Psoas muscle (tissue), 8 donors: Measurements from ENCODE around the gene INSYN2B. TPM values are rescaled to one million over a fixed set of nuclear protein-coding genes. Genes with fewer than 3 reads are reported as not detected.

Experiments
- ATAC-seq, 4 donors: fragments of 200-7000 bp; cut with Tn5 transposase; one replicate each; pipeline ENCODE4 v1.9.1; 2020; ENCODE audit warnings: moderate library complexity in 3 of 4, mild to moderate bottlenecking in 2 of 4
- DNase-seq, 2 donors: peaks; one replicate each; pipeline ENCODE4 v3.0.0-alpha.2; 2020
- H3K27ac ChIP-seq: fragments of 200-600 bp; one replicate; pipeline ENCODE4 v1.8.0; 2022
- H3K27me3 ChIP-seq, 3 donors: fragments of 200-600 bp in 1 of 3; one replicate each; pipeline versions ENCODE4 v1.6.1 to v1.8.0; 2013 to 2022; ENCODE audit warnings: low read length in 2 of 3, mild to moderate bottlenecking in 2 of 3, moderate library complexity in 1 of 3; ENCODE audit not compliant: insufficient read depth in 3 of 3
- H3K36me3 ChIP-seq, 2 donors: fragments of 200-600 bp in 1 of 2; one replicate each; pipeline versions ENCODE4 v1.6.1 to v1.8.0; 2013 to 2022; ENCODE audit warnings: low read depth in 1 of 2, mild to moderate bottlenecking in 1 of 2, moderate library complexity in 1 of 2; ENCODE audit not compliant: insufficient read depth in 1 of 2
- H3K4me1 ChIP-seq: fragments of 200-600 bp; one replicate; pipeline ENCODE4 v1.8.0; 2022
- H3K4me3 ChIP-seq: fragments of 200-600 bp; one replicate; pipeline ENCODE4 v1.8.0; 2022; ENCODE audit warnings: mild to moderate bottlenecking
- H3K9me3 ChIP-seq: fragments of 200-600 bp; one replicate; pipeline ENCODE4 v1.8.0; 2022
- WGBS, 3 donors: extraction: QIAGEN DNeasy Blood & Tissue Kit; methylation state at CpG; one replicate each; pipeline versions ENCODE4 v1.1.6 to v1.1.7; 2013; 5-methylcytosine and 5-hydroxymethylcytosine counted together
- intact Hi-C, 2 donors: fragments of 100-400 bp; cut with DNase I; formaldehyde crosslinking; loops; one replicate each; pipeline versions ENCODE4 v1.11.0 to v1.14.2; 2022
- polyA plus RNA-seq, 3 donors: library from polyadenylated mRNA; stranded (reverse); fragments of 200-250 nt; gene quantifications; one replicate each; pipeline ENCODE4 v1.2.3, GENCODE V29; 2013
- total RNA-seq, 4 donors: library from RNA; stranded (reverse); fragmentation: NEBNext Ultra II Directional in 2 of 4; extraction: Animal tissue kit (Norgen Biotek cat#: 25700) in 2 of 4; gene quantifications; one replicate each; pipeline versions ENCODE4 v1.2.1 to v1.2.4, GENCODE V29; 2021 to 2023
- TF ChIP-seq, protein P1 (sequence below): fragments of 200-600 bp; IDR thresholded peaks from one replicate; pipeline ENCODE4 v1.8.0; 2022; ENCODE audit warnings: antibody characterized with exemption
- donor health status: healthy with polysubstance abuse.
- donor health status: DM: no; HTN: no; CAD: no; lungs with moderate emphysema.
- donor health status: Bipolar disorder and iron deficiency.
- donor health status: healthy.
- donor health status: DM: yes; HTN: yes; CAD: no.
- donor health status: DM: no; HTN: no; CAD: no.
- donor health status: DM: no; HTN: no; CAD: no.
- donor health status: DM: yes; HTN: yes; CAD: no.

Gene INSYN2B
- total and polyA plus RNA-seq, 7 donors = 0.01 TPM; not detected in 6

DNA sequence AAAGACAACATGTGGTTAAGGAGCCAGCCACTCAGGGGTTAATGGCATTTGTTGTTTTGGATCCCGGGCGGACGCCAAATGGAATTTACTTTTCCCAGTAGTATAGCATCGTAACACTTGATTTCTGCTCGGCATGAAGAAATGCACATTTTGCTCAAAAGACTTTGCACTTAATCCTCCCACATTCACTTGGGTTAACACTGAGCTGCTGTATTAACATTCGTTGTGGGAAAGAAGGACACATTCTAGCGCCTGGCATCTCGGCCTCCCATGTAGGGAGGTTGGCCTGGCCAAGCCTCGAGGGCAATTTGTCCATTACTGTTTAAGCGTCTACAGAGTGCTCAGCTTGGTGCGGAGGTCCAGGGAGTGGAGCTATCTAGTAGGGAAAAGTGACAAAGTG lies 32.3 kb upstream of the INSYN2B start:
- DNase-seq = no peak
- Histone ChIP-seq H3K36me3 (no peaks in the 10 kb centered on the region), H3K4me3 (no peak overlapping the region), H3K27me3 (no peaks in the 10 kb centered on the region), H3K4me1 (no peaks in the 10 kb centered on the region), H3K27ac (no peak overlapping the region), H3K9me3 (no peaks in the 10 kb centered on the region)
- intact Hi-C loops = no loop called here
- TF ChIP-seq, protein P1, sequence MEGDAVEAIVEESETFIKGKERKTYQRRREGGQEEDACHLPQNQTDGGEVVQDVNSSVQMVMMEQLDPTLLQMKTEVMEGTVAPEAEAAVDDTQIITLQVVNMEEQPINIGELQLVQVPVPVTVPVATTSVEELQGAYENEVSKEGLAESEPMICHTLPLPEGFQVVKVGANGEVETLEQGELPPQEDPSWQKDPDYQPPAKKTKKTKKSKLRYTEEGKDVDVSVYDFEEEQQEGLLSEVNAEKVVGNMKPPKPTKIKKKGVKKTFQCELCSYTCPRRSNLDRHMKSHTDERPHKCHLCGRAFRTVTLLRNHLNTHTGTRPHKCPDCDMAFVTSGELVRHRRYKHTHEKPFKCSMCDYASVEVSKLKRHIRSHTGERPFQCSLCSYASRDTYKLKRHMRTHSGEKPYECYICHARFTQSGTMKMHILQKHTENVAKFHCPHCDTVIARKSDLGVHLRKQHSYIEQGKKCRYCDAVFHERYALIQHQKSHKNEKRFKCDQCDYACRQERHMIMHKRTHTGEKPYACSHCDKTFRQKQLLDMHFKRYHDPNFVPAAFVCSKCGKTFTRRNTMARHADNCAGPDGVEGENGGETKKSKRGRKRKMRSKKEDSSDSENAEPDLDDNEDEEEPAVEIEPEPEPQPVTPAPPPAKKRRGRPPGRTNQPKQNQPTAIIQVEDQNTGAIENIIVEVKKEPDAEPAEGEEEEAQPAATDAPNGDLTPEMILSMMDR = no peak
- 19 to 25% (median 22%) methylated on average over 11 of the region's 11 CpGs for WGBS, 3 donors
- no peak for ATAC-seq

DNA sequence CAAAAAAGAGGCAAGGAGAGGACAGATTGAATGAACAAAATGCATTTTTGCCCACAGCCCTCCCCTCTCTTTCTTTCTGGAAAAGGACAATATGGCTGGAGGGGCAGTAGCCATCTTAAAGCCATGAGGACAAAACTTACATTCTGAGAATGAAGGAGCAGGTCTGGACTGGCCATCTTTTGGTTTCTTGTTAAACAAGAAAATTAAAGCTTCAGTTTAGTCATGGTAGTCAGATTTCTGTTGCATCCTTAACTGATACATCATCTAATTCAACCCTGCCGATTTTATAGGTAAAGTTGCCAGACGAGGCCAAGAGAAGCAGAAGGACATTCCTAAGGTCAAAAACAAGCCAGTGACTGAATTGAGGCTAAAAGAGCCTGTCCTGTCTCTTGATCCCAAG lies 31.5 kb upstream of the INSYN2B start:
- Histone ChIP-seq H3K36me3 (no peaks in the 10 kb centered on the region), H3K27me3 (no peaks in the 10 kb centered on the region), H3K4me3 (no peak overlapping the region), H3K27ac (no peak overlapping the region), H3K4me1 (no peaks in the 10 kb centered on the region), H3K9me3 (no peaks in the 10 kb centered on the region)
- intact Hi-C loops = no loop called here
- ATAC-seq (no peak), DNase-seq (no peak)
- TF ChIP-seq, protein P1 = no peak
- WGBS, 3 donors = 59 to 68% (median 63%) methylated on average over 2 of the region's 2 CpGs

DNA sequence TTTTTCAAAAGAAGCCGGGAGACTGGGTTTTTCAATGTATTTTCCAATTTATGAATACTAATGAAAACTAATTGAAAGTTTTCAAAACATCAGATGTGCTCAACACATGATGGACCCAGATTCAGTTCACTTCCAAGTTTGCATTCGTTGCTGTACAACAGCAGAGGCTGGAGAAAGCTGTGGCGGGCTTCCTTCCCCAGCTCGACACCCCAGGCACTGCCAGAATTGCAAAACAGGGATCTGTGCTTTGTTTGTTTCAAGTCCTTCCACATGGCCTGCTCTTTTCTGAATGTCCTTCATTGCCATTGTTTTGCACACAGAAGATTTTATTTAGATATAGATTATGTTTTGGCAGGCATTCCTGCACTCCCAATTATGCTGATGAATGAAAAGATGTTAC lies 30.3 kb upstream of the INSYN2B start:
- ATAC-seq = no peak

DNA sequence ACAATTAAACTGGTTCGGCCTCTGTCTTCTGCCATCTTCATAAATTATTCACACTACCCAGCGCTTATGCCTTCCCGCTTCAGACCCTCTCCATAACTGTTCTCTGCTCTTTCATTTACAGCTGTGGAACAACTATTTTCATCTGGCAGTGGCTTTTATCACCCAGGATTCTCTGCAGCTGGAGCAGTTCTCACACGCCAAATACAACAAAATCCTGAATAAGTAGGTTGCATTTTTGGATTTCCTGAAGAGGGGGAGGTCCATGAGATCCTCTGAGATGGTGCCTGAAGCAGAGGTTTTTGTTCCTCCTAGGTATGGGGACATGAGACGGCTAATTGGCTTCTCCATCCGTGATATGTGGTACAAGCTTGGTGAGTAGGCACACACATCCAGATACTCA lies 28.1 kb upstream of the INSYN2B start:
- TF ChIP-seq, protein P1 = no peak
- ATAC-seq = no peak
- intact Hi-C loops = no loop called here

More for the DNA sequence above, 30.3 kb upstream of the INSYN2B start:
- intact Hi-C loops = no loop called here
- 67 to 82% (median 72%) methylated on average over 4 of the region's 4 CpGs for WGBS, 3 donors
- Histone ChIP-seq H3K9me3 (no peaks in the 10 kb centered on the region), H3K36me3 (no peaks in the 10 kb centered on the region), H3K4me1 (no peaks in the 10 kb centered on the region), H3K4me3 (no peak overlapping the region), H3K27me3 (no peaks in the 10 kb centered on the region), H3K27ac (no peak overlapping the region)
- TF ChIP-seq, protein P1 = no peak
- DNase-seq = no peak

DNA sequence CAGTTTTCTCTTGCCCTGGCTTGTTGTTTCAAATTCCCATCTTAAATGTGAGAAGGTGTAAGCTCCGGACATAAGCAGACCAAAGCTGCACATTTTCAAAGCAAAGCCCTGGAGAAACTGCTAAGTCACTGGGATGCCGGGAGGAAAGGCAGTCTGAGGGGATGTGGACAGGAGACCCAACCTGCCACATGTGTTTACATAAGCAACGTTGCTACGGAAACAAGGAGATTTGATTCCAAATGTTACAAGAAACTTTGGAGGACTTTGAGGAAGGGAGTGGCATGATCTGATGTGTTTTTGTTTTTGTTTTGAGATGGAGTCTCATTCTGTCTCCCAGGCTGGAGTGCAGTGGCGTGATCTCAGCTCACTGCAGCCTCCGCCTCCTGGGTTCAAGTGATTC lies 25.7 kb upstream of the INSYN2B start:
- H3K27ac ChIP-seq = no peak overlapping the region
- DNase-seq = no peak
- intact Hi-C loops = no loop called here
- no peaks in the 10 kb centered on the region for H3K9me3 ChIP-seq
- H3K4me1 ChIP-seq = no peaks in the 10 kb centered on the region
- H3K4me3 ChIP-seq = no peak overlapping the region
- WGBS, 3 donors = 44 to 61% (median 56%) methylated on average over 6 of the region's 6 CpGs
- no peak for ATAC-seq
- H3K36me3 ChIP-seq = no peaks in the 10 kb centered on the region
- H3K27me3 ChIP-seq = no peaks in the 10 kb centered on the region
- TF ChIP-seq, protein P1 = no peak

More for the DNA sequence above, 28.1 kb upstream of the INSYN2B start:
- Histone ChIP-seq H3K4me1 (no peaks in the 10 kb centered on the region), H3K9me3 (no peaks in the 10 kb centered on the region), H3K36me3 (no peaks in the 10 kb centered on the region), H3K27ac (no peak overlapping the region), H3K27me3 (no peaks in the 10 kb centered on the region), H3K4me3 (no peak overlapping the region)
- no peak for DNase-seq
- WGBS, 3 donors = 30 to 52% (median 44%) methylated on average over 6 of the region's 6 CpGs
